ENCODE data around the gene ITPRIPL2. TPM values are rescaled to one million over a fixed set of nuclear protein-coding genes. Genes with fewer than 3 reads are reported as not detected.

ITPRIPL2 gene
- total RNA-seq, 6 experiments from 2014 or later = 12.2 to 23.5 (median 17.7) TPM

DNA sequence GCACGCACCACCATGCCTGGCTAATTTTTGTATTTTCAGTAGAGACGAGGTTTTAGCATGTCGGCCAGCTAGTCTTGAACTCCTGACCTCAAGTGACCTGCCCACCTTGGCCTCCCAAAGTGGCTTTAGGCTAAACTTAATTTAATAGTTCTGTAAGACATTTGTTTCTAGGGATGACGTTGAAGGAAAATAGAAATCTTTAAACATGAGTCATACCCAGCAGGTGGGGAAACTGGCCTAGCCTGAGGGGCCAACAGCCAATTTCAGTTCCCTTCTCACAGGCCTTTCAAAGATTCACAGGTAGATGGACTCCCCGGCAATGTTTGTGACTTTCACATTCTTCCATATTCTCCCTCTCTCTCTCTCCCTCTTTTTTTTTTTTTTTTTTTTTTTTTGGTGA lies 18.1 kb upstream of the ITPRIPL2 start:
- Histone ChIP-seq H3K4me3 (no peak overlapping the region), H3K36me3 (no peaks in the 10 kb centered on the region), H3K9me3 (no peaks in the 10 kb centered on the region), H3K27ac (no peak overlapping the region), H3K4me1 (peaks cover 0 to 12% (median 0%) of the 10 kb centered on the region in 4 donors), H3K27me3 (no peaks in the 10 kb centered on the region)
- DNase-seq = no peak
- 82% methylated on average over 5 of the region's 5 CpGs for WGBS (ENCODE audit: insufficient coverage, low coverage, low lambda C conversion rate, missing lambda C conversion rate)
- intact Hi-C loops (cut with DNase I) = no loop called here
- no peak for ATAC-seq
- TF ChIP-seq POLR2A (IDR thresholded peaks at IDR 0.05) = no peak

DNA sequence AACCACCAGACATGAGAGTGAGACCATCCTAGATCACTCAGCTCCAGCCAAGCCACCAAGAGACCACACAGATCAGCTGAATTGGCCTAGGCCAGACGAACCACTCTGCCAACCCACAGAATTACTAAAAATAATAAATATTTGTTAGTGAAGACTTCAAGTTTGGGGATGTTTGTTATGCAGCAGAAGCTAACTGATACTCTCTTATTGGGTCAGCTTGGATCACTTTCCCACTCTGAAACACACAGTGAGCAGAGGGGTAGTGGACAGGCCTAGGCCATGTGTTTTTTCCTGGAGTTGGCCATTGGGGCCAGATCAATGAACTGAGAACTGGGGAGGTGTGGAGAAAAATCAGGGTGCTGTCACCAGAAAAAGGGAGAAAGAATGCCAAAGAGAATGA lies 15.6 kb upstream of the ITPRIPL2 start:
- Histone ChIP-seq H3K27me3 (no peaks in the 10 kb centered on the region), H3K4me1 (peaks cover 0 to 12% (median 0%) of the 10 kb centered on the region in 4 donors), H3K4me3 (no peak overlapping the region), H3K36me3 (no peaks in the 10 kb centered on the region), H3K9me3 (no peaks in the 10 kb centered on the region), H3K27ac (no peak overlapping the region)
- 100% methylated on average over 1 of the region's 1 CpG for WGBS (ENCODE audit: insufficient coverage, low coverage, low lambda C conversion rate, missing lambda C conversion rate)
- intact Hi-C loops (cut with DNase I) = no loop called here
- ATAC-seq (no peak), DNase-seq (no peak)
- TF ChIP-seq, protein P1, sequence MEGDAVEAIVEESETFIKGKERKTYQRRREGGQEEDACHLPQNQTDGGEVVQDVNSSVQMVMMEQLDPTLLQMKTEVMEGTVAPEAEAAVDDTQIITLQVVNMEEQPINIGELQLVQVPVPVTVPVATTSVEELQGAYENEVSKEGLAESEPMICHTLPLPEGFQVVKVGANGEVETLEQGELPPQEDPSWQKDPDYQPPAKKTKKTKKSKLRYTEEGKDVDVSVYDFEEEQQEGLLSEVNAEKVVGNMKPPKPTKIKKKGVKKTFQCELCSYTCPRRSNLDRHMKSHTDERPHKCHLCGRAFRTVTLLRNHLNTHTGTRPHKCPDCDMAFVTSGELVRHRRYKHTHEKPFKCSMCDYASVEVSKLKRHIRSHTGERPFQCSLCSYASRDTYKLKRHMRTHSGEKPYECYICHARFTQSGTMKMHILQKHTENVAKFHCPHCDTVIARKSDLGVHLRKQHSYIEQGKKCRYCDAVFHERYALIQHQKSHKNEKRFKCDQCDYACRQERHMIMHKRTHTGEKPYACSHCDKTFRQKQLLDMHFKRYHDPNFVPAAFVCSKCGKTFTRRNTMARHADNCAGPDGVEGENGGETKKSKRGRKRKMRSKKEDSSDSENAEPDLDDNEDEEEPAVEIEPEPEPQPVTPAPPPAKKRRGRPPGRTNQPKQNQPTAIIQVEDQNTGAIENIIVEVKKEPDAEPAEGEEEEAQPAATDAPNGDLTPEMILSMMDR (IDR thresholded peaks at IDR 0.05) = no peak
- TF ChIP-seq POLR2A (IDR thresholded peaks at IDR 0.05) = no peak

GRCh38 chr16:19102187-19102872 lies 11.4 kb upstream of the ITPRIPL2 start:
- no peaks in the 10 kb centered on the region for H3K36me3 ChIP-seq
- ATAC-seq = no peak
- intact Hi-C loops (cut with DNase I) = no loop called here
- H3K27me3 ChIP-seq = no peaks in the 10 kb centered on the region
- H3K9me3 ChIP-seq = no peaks in the 10 kb centered on the region
- no peak for DNase-seq
- H3K4me1 ChIP-seq = no peaks in the 10 kb centered on the region
- 73% methylated on average over 10 of the region's 16 CpGs for WGBS (ENCODE audit: insufficient coverage, low coverage, low lambda C conversion rate, missing lambda C conversion rate)
- TF ChIP-seq POLR2A (IDR thresholded peaks at IDR 0.05) = no peak
- TF ChIP-seq, protein P1 (IDR thresholded peaks at IDR 0.05) = no peak
- no peak overlapping the region for H3K4me3 ChIP-seq
- no peak overlapping the region for H3K27ac ChIP-seq

- TF ChIP-seq, protein P1 (IDR thresholded peaks at IDR 0.05) = no peak
- TF ChIP-seq POLR2A (IDR thresholded peaks at IDR 0.05) = no peak
- peaks cover 0 to 3% (median 0%) of the 10 kb centered on the region in 4 donors for H3K4me1 ChIP-seq
- no peak overlapping the region for H3K4me3 ChIP-seq
- H3K9me3 ChIP-seq = no peaks in the 10 kb centered on the region
- 100% methylated on average over 1 of the region's 5 CpGs for WGBS (ENCODE audit: insufficient coverage, low coverage, low lambda C conversion rate, missing lambda C conversion rate)
- intact Hi-C loops (cut with DNase I) = no loop called here
- H3K27me3 ChIP-seq = no peaks in the 10 kb centered on the region
- no peak for ATAC-seq
- no peak for DNase-seq
- H3K36me3 ChIP-seq = no peaks in the 10 kb centered on the region
- H3K27ac ChIP-seq = no peak overlapping the region
Observed at GRCh38 chr16:19104607-19105006, 9.2 kb upstream of the ITPRIPL2 start.

DNA sequence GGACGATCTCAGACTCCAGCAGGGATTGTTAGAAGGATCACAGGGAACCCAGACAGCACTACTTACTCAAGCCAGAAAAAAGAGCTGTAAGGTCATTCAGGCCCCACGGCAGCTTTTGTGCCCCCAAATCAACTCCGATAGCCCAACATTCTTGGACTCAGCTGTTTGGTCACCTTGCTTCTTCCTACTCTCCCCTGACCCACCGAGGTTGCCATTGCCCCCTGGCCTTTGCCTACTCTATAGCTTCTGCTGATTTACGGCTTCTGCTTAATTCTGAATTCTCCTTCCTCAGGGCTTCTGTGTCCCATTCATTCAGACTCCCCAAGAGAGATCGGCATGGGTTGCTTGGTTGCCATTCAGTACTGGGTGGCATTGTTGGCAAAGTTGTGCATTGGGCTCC lies 8.6 kb upstream of the ITPRIPL2 start:
- Histone ChIP-seq H3K36me3 (no peaks in the 10 kb centered on the region), H3K9me3 (no peaks in the 10 kb centered on the region), H3K27ac (no peak overlapping the region), H3K27me3 (no peaks in the 10 kb centered on the region), H3K4me3 (no peak overlapping the region), H3K4me1 (peaks cover 0 to 3% (median 1%) of the 10 kb centered on the region in 4 donors)
- intact Hi-C loops (cut with DNase I) = no loop called here
- DNase-seq (no peak), ATAC-seq (no peak)
- WGBS (ENCODE audit: insufficient coverage, low coverage, low lambda C conversion rate, missing lambda C conversion rate) = 86% methylated on average over 6 of the region's 6 CpGs
- TF ChIP-seq POLR2A (IDR thresholded peaks at IDR 0.05) = no peak
- TF ChIP-seq, protein P1 (IDR thresholded peaks at IDR 0.05) = no peak

Measured in right lobe of liver (tissue), 6 donors.